OCI-LY1 (cell line): ENCODE measurements around the gene RAB24.

Source experiments
- EZH2 ChIP-seq: fragments of 200-600 bp; sonication (generic), shearing (Covaris generic); IDR thresholded peaks from 2 replicates; pipeline ENCODE4 v1.8.0; 2017; ENCODE audit warnings: borderline replicate concordance, mixed run types, mild to moderate bottlenecking, antibody characterized with exemption, low read length, moderate library complexity, mixed read lengths
- TF ChIP-seq, protein P1 (sequence below): fragments of 200-600 bp; sonication (generic), shearing (Covaris generic); IDR thresholded peaks from 2 replicates; pipeline ENCODE4 v1.5.1; 2017; ENCODE audit warnings: mild to moderate bottlenecking, antibody characterized with exemption, low read length, moderate library complexity, mixed read lengths

DNA sequence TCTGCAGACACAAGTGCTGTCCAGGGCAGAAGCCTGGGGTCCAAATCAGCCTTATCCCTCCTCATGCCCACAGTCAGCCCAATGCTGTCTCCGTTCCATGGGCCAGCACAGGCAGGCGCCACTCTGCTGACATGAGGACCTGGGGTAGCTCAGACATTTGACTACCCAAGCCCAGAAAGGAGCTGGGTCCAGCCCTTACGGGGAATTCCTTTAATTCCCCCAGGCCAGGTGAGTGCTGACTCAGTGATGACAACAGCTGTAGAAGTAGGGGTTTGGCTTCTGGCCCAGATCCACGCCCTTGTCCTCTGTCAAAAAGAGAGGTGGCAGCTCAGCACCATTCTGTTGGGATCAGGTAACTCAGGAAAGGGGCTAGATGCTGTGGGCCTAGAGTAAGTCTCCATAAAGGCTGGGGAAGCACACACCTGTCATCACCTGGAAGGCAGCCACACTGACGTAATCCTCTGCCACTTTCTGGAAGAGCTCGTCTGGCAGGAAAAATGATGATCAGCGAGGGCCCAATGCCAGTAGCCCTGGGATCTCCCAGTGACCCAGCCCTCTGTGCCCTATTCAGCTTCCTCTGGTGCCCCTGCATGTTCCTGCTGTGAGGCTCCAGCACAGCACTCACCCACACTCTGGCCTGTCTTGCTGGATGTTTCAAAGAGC is 1.9 kb downstream of the RAB24 start:
- TF ChIP-seq, protein P1, sequence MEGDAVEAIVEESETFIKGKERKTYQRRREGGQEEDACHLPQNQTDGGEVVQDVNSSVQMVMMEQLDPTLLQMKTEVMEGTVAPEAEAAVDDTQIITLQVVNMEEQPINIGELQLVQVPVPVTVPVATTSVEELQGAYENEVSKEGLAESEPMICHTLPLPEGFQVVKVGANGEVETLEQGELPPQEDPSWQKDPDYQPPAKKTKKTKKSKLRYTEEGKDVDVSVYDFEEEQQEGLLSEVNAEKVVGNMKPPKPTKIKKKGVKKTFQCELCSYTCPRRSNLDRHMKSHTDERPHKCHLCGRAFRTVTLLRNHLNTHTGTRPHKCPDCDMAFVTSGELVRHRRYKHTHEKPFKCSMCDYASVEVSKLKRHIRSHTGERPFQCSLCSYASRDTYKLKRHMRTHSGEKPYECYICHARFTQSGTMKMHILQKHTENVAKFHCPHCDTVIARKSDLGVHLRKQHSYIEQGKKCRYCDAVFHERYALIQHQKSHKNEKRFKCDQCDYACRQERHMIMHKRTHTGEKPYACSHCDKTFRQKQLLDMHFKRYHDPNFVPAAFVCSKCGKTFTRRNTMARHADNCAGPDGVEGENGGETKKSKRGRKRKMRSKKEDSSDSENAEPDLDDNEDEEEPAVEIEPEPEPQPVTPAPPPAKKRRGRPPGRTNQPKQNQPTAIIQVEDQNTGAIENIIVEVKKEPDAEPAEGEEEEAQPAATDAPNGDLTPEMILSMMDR: no peak
- TF ChIP-seq EZH2: no peak
